Measurements from ENCODE around the gene COX19.

The COX19 gene

DNA sequence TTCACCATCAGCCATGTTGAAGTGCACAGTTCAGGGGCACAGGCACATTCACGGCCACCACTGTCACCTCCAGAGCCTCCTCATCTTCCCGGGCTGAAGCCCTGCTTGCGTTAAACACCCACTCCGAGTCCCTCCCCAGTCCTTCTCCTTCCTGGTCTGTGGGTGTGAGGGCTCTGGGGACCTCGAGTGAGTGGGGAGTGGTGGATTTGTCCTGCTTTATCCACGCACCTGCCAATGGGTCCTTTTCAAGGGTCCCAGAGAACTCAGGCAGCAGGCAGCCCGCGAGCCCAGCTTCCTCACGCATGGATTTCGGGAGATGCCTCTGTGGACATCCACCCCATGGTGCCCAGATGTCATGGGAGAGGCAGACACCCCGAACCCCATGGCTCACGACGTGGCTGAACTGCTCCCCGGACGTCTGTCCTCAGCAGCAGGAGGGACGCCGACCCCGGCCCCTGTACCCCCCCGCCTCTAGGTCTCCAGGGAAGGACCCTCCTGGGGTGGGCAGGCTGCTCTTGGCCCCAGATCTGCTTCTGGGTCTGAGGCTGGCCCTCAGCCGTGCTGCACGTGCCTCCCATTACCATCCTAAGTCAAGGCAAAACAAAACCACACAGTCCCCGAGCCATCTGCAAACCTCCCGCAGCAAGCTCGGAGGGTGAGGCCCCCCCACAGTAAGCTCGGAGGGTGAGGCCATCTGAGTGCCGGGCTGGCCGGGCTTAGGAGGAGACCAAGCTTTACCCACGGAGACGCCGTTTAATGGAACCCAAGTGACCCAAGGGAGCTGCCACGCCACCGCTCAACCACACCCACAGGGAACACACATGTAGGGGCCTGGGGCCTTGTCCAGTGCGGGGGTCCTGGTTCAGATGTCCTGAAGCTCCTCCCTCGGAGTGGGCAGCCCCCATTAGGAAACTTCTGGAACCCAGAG is 16.6 kb upstream of the COX19 start:
- no peak for DNase-seq (ENCODE audit: low read depth)

DNA sequence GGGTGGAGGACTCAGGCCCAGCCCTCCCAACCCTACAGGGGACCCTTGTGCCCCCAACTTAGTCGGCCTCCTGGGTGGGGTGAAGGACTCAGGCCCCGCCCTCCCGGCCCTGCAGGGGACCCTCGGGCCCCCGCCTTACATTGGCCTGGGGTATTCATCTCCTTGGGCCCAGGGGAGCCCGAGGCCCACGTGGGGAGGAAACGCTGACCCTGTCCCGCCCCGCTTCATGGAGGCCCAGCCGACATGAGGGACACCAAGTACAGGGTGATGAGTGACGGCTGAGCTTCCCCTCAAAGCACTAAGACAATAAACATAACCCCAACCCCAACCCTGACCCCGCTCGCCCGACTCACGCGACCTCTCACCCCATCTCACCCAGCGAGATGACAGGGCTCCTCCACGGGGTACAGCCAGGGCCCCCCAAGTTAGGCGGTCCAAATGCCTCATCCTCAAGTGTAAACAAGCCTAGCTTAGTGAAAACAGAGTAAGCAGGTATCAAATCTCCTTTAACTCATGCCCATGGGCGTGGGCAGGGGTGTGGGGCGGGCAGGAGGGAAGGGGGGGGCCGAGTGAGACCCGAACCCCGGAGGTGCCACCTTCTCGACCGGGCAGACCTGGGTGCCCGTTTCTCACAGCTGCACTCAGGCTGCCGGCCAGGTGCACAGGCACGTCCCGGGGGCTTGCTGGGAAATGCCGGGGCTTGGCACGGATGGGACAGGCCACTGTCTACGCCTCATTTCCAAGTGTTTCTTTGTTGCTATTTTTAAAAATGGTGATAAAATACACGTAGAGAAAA is 15.8 kb upstream of the COX19 start:
- no peak for DNase-seq (ENCODE audit: low read depth)

DNA sequence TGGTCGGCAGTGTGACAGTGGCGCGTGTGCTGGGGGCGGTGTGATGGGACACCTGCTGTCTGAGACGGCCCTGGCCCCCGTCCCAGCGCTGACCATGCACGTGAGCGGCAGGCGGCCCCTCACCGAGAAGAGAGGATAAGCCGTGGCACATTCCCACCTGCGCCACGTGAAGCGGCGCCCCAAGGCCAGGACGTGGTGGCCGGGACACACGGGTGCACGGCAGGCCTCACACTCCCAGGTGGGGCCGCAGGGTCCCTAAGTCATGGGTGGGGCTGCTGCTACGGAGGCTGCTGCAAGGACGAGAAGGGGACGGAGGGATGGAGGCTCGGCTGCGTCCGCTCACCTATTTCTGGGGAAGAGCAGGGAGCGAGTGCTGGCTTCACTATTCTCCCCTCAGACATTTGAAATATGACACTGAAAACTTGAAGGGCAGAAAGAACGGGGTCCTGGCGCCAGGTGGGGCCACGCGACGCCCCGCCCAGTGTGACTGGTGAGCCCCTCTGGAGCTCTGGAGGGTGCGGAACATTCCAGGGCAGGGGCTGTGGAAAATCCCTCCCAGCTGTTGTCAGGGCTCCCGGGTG is 15.1 kb upstream of the COX19 start:
- DNase-seq (ENCODE audit: low read depth), result no peak

DNA sequence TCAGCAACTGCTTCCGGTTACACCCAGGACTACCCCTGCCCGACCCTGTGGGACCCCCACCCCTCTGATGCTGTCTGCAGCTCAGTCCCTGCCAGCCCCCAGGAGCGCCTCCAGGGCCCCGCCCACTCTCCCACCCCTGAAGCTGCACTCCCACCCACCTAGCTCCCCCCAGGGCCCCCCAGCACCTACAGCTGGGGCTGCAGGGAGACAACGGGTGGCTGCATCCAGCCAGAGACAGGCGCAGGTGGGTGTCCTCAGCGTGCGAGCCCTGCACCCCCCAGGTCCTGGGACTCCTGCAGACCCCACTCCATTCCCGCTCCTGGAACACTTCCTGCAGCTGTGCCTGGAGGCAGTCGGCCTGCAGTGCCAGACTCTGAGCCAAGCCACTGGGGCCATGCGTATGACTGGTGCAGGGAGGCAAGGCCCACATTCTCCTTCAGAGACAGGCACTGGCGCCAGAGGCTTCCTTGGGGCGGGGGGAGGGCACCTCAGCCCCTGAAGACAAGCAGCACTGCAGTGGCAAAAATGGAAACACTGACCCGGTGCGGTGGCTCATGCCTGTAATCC is 13.7 kb upstream of the COX19 start:
- no peak for DNase-seq (ENCODE audit: low read depth)

DNA sequence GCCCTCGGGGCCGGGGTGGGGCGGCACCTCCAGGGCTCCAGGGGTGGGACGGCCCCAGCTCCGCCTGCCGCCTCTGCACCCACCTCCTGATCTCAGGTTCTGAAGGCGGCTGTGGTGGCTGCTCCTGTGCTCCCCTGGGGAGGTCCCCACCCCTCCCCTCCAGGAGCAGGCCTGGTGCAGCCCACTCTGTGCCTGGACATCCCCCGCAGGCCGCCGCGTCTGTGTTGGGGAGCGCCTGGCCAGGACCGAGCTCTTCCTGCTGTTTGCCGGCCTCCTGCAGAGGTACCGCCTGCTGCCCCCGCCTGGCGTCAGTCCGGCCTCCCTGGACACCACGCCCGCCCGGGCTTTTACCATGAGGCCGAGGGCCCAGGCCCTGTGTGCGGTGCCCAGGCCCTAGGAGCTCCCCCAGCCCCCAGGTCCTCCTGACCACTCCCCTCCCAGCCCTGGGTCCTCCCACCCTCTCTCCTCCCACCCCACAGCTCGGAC is 13.1 kb upstream of the COX19 start:
- DNase-seq (ENCODE audit: low read depth), result no peak

DNA sequence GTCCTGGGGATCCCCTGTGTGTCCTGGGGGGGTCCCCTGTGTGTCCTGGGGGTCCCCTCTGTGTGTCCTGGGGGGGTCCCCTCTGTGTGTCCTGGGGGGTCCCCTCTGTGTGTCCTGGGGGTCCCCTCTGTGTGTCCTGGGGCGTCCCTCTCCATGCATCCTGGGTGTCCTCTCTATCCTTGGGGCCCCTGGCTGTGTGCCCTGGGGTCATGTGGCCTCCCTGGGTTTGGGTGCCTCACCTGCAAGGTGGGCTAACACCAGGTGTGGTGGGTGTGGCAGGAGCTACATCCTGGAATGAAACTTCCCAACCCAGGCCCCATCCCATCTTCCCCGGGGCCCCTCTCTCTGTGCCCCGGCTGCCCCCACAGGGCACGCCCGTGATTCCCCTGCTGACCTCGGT is 12.6 kb upstream of the COX19 start:
- no peak for DNase-seq (ENCODE audit: low read depth)

DNA sequence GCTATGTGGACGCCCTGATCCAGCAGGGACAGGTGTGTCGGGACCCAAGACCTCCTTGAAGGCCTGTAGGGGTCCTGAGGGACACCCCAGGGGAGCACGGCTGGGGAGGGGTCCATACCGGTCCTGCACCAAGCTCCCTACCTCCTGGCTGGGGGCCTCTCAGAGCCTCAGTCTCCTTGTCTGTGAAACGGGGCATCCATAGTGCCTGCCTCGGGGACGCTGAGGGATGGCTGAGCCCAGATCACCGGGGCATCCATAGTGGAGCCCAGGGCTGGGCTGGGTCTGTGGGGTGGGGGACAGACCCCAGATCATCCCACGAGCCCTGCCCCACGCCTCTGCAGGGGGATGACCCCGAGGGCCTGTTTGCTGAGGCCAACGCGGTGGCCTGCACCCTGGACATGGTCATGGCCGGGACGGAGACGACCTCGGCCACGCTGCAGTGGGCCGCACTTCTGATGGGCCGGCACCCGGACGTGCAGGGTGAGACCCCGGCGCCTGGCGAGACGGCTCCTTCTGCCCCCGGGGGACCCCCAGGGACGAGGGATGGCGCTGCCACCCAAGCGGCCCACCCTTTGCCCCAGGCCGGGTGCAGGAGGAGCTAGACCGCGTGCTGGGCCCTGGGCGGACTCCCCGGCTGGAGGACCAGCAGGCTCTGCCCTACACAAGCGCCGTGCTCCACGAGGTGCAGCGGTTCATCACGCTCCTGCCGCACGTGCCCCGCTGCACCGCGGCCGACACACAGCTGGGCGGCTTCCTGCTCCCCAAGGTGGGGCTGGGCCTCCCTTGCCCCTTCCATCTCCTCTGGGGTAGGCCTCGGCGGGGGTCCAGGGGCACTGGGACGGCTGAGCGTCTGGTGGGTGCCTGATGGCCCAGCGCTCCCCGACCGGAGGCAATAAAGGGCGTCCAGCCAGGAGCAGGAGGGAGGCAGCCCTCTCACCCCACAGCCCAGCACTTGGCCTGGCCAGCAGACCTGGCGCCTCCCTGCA is 11.7 kb upstream of the COX19 start:
- no peak for DNase-seq (ENCODE audit: low read depth)

DNA sequence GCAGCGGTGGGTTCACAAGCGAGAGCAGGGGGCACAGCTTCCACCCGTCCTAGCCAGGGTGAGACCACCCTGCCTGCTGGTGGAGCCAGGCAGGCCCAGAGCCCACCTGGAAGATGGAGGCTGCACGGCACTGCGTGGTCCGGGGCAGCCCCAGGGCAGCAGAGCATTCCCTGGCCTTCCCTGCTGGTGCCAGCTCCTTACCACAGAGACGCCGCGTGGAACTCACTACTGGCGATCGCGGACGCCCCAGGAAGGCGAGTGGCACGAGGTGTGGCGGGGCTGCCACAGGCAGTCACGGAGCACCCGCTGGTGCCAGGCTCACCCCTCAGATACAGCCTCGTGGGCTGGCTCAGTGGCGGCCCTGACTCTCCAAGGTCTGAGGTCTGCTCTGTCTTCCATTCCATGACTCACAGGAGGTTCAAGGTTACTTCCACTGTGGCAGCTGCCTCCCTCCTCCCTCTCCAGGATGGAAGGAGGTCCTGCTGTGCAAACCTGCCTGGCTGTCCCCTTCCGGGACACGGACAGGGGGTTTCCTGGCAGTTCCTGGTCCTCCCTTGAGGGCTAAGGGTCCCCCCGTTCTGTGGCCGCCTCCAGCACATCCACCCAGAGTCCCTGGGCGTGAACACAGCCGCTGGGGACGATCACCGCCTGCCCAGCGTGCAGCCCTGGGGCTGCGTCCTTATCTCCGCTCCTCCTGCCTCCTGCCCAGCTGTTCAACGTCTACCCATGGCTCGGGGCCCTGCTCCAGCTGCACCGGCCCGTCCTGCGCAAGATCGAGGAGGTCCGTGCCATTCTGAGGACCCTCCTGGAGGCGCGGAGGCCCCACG is 10.8 kb upstream of the COX19 start:
- DNase-seq (ENCODE audit: low read depth), result no peak

DNA sequence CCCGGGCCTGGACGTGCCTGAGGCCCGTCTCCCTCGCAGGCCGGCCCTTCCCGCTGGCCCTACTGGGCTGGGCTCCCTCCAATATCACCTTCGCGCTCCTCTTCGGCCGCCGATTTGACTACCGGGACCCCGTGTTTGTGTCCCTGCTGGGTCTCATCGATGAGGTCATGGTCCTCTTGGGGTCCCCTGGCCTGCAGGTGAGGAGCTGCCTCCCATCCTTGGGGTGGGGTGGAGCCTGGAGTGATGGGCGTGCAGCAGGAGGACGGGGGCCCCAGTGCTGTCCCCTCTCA is 9.7 kb upstream of the COX19 start:
- DNase-seq (ENCODE audit: low read depth), result no peak

DNA sequence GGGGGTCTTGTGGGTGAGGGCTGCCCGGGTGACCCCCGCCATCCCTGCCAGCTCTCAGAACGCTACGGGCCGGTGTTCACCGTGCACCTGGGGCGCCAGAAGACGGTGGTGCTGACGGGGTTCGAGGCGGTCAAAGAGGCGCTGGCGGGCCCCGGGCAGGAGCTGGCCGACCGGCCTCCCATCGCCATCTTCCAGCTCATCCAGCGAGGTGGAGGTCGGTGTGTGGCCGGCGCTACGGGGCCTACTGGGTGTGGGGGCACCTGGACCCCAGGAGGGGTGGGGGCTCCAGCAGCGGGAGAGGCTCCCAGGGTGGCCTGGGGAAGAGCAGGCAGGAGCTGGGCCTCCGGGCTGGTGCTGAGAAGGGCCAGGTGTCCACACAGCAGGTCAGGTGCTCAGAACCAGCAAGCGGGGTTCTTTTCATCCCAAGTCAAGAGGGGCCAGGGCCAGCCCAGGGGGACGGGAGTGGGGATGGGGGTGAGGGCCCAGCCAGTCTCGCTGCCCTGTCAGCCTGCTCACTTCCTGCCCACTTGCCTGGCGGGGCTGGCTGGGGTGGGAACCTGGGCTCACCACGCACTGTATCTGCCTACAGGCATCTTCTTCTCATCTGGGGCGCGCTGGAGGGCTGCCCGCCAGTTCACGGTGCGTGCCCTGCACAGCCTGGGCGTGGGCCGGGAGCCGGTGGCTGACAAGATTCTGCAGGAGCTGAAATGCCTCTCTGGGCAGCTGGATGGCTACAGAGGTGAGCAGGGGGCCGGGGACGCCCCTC is 9.2 kb upstream of the COX19 start:
- no peak for DNase-seq (ENCODE audit: low read depth)

DNA sequence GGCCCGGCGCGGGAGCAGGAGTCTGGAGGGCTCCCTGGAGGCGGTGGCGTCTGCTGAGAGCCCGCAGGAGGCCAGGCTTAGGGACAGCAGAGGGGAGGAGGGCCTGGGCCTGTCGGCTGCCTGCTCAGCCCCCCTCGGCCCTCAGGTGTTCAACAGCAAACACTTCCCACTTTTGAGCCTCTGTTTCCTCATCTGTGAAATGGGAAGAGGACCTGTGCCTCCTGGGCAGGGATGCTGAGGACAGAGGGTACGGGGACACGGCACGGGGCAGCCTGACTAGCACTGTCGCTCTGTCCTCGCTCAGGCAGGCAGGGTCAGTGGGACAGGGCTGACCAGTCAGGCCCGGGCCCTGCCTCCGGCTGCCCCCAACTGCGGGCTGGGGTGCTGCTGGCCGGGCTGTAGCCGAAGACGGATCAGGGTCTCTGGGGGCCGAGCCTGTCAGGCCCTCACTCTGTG is 8.3 kb upstream of the COX19 start:
- no peak for DNase-seq (ENCODE audit: low read depth)

DNA sequence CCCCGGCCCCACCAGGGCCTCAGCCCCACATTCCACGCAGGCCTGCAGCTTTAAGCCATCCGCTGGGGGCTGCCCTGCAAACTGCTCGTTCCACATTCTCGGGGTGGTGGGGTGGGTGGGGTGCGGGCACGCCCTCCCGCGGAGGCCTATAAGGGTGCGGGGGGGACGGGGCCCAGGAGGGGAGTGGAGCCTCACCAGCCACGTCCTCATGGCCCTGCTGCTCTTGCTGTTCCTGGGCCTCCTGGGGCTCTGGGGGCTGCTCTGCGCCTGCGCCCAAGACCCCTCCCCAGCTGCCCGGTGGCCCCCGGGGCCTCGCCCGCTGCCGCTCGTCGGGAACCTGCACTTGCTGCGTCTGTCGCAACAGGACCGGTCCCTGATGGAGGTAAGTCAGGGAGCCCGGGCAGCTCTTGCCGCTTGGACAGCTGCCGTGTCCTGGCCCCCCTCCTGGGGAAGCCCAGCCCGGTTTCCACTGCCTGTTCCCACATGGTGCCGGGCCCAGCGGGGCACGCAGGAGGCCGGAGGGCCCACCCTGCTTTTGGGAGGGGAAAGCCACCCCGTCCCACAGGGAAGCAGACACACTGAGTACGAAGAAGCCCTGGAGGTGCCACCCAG is 7.8 kb upstream of the COX19 start, which contains the start of gene CYP2W1:
Gene CYP2W1 (plus strand): TSS at position 178 of the 612 bp plus-strand sequence. CDS start 31 bp downstream, at position 209.
- DNase-seq (ENCODE audit: low read depth), result no peak

DNA sequence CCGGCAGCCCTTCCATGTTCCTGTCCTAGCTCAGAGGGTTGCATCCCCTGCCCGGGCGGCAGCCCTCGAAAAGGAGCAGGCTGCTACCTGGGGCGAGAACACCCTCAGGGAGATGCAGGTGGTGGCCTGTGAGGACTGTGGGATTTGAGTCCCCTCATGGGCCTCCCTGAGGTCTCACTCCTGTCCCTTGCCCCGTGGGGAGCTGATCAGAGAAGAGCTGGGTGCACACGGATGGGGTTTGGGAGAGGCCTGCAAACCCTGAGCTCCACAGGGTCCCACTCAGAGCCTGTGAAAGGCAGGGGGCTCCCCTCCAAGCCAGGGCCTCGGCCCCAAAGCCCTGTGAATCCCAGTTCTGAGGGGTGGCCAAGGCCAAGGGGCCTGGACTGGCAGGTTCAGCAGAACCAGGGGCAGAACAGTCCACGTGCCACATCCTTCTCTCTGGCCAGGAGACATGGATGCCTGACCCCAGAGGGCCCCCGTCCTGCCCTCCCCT is 7.2 kb upstream of the COX19 start:
- DNase-seq (ENCODE audit: low read depth), result no peak

DNA sequence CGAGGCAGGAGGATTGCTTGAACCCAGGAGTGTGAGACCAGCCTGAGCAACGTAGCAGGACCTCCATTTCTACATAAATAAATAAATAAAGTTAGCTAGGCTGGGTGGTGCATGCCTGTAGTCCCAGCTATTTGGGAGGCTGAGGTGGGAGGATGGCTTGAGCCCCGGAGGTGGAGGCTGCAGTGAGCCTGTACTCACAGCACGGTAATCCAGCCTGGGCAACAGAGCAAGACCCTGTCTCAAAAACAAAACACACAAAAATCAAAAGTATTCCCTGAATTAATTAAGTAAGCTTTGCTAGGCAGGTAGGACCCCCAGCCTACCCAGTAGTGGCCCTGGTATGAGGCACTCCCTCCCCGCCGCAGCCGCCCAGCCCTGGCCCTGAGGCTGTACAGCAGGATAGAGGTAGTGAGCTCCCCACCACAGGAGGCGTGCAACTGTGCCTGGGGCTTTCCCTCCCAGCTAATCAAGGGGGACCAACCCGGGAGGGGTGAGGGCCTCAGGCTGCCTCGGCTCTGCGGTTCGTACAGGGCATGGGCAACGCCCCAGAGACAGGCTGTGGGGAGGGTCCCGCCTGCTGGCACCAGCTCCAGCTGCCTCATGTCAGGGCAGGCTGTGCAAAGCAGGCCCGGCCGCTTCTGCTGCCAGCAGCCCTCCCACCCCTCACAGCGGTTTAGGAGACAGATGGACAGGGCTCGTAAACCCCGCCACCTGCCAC is 6.6 kb upstream of the COX19 start:
- no peak for DNase-seq (ENCODE audit: low read depth)

DNA sequence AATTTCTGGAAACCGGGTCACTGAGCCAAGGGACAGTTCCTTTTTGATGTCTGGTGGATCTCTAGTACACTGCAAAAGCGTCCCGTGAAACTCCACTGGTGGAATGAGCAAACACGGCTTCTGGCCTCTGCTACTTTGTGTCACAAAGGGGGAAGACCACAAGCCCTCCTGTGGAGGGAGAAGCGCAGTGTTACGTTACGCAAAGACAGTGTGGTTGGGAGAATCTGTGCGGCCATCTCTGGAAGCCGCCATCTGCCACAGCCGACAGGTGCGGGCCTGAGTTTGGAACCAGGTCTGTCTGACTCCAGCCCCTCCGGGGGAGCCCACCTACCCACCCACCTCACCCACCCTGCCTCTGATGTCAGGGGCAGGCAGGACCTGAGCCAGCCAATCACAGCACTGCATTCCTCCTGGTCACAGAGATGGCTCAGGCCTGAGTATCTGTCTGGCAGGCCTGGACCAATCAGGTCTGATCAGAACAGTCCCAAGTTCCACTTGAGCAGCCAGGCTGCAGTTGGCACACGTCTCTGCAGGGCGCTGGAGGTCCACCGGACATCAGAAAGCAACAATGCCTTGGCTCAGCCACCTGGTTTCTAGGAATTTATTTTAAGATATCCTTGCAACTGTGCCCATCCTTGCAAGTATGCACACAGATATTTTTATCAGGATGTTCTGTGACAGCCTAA is 4.7 kb upstream of the COX19 start:
- DNase-seq (ENCODE audit: low read depth), result no peak

DNA sequence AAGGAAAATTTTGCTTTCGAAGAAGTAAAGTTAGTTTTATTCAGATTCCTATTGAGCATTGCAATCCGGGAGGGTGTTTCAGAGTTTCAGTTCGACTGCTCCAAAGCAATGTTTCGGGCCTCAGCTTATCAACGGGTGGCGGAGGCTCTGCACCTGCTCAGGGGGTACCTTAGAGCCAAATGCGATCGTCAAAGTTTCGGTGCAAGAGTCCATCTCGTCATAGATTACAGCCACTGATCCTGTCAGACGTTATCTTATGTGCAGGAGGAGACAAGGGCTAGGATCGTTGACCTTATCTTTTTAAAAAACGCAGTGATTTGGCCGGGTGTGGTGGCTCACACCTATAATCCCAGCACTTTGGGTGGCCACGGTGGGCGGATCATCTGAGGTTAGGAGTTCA is 3.8 kb upstream of the COX19 start:
- no peak for DNase-seq (ENCODE audit: low read depth)

DNA sequence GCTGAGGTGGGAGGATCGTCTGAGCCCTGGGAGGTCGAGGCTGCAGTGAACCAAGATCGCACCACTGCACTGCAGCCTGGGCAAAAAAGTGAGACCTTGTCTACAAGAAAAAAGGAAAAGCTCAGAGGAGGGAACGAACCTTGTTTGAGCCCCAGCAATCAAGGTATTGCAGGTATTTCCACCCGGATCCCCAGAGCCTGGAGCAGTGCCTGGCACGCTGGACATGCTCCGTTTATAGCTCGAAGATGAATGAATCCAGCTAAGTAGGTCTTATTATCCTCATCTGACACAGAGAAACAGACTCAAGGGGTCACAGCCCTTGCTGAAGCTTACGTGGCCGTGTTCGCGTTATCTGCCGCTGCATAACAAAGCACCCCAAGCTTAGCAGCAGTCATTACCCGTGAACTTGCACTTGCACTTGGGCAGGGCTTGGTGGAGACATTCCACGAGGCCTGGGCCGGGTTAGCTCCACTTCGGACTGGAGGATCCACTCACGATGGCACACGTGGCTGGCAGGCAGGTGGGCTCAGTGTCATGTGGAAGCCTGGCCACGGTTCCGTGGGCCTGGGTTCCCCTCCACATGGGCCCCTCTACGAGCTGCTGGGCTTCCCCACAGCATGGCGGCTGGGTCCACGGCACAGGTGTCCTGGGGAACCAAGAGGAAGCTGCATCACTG is 3.2 kb upstream of the COX19 start:
- DNase-seq (ENCODE audit: low read depth), result no peak
